Panc1 (cell line): ENCODE results near the gene SYNGR4.

Source experiments
- POLR2AphosphoS5 ChIP-seq: IDR thresholded peaks from 2 replicates; pipeline ENCODE4 v1.6.1; 2012; ENCODE audit warnings: mild to moderate bottlenecking, low read depth, low read length, moderate library complexity
- SIN3A ChIP-seq: IDR thresholded peaks from 2 replicates; pipeline ENCODE4 v1.6.1; 2012; ENCODE audit warnings: low read depth, mild to moderate bottlenecking, low read length, moderate library complexity, borderline replicate concordance; ENCODE audit not compliant: insufficient read depth
- TF ChIP-seq, protein P1 (sequence below): fragments of 450-650 bp; IDR thresholded peaks from 2 replicates; pipeline ENCODE4 v1.5.1; 2017; ENCODE audit warnings: mild to moderate bottlenecking

- TF ChIP-seq, protein P1, sequence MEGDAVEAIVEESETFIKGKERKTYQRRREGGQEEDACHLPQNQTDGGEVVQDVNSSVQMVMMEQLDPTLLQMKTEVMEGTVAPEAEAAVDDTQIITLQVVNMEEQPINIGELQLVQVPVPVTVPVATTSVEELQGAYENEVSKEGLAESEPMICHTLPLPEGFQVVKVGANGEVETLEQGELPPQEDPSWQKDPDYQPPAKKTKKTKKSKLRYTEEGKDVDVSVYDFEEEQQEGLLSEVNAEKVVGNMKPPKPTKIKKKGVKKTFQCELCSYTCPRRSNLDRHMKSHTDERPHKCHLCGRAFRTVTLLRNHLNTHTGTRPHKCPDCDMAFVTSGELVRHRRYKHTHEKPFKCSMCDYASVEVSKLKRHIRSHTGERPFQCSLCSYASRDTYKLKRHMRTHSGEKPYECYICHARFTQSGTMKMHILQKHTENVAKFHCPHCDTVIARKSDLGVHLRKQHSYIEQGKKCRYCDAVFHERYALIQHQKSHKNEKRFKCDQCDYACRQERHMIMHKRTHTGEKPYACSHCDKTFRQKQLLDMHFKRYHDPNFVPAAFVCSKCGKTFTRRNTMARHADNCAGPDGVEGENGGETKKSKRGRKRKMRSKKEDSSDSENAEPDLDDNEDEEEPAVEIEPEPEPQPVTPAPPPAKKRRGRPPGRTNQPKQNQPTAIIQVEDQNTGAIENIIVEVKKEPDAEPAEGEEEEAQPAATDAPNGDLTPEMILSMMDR, result no peak
- TF ChIP-seq SIN3A (no peak), POLR2AphosphoS5 (no peak)
These were observed 33.3 kb downstream of the SYNGR4 start for GRCh38 chr19:48397263-48398101.
